Activated T-cell treated with anti-CD3 and anti-CD28 coated beads, Interleukin-2, amount 50 U/mL, for 24 hours (primary cell): ENCODE results near the gene OPN4.

Source experiments
- DNase-seq: peaks from one replicate; pipeline ENCODE4 v3.0.0-alpha.2; 2020
- H3K27ac Mint-ChIP-seq: 2 replicates; pipeline ENCODE4 v1.8.0; 2020; ENCODE audit warnings: mild to moderate bottlenecking, mixed read lengths
- H3K27me3 Mint-ChIP-seq: 2 replicates; pipeline ENCODE4 v1.8.0; 2020; ENCODE audit warnings: mixed read lengths
- H3K36me3 Mint-ChIP-seq: 2 replicates; pipeline ENCODE4 v1.8.0; 2020; ENCODE audit warnings: low read depth, mixed read lengths
- H3K4me1 Mint-ChIP-seq: 2 replicates; pipeline ENCODE4 v1.8.0; 2020; ENCODE audit warnings: low read depth, mixed read lengths
- H3K4me3 Mint-ChIP-seq: 2 replicates; pipeline ENCODE4 v1.8.0; 2020; ENCODE audit warnings: mild to moderate bottlenecking, moderate library complexity, mixed read lengths
- H3K9me3 Mint-ChIP-seq: 2 replicates; pipeline ENCODE4 v1.8.0; 2020; ENCODE audit warnings: mixed read lengths

OPN4 gene

GRCh38 chr10:86690231-86690630 is 35.9 kb downstream of the OPN4 start:
- no peaks in the 10 kb centered on the region for H3K27me3 Mint-ChIP-seq
- H3K9me3 Mint-ChIP-seq, result no peaks in the 10 kb centered on the region
- H3K27ac Mint-ChIP-seq, result no peak overlapping the region
- no peak for DNase-seq
- no peaks in the 10 kb centered on the region for H3K36me3 Mint-ChIP-seq
- H3K4me1 Mint-ChIP-seq, result peaks cover 4% of the 10 kb centered on the region
- H3K4me3 Mint-ChIP-seq, result no peak overlapping the region

DNA sequence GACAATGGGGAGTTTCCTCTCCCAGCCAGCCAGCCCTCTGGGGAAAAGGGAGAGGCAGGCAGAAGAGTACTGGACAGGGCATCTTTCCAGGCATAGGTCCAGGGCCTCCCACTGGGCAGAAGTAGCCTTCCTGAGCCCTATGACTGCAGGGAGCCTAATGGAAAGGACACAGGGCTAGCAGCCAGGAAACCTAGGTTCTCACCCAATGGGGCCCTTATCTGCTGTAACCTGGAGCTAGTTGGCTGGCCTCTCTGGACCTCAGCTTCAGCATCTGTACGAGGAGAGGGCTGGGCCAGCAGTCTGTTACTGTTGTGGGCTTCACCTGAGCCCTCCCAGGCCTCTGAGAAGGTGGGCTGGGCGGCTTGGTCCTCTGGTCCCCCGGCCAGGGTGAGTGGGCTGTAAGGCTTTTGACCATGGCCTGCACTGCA is 36.3 kb downstream of the OPN4 start:
- H3K36me3 Mint-ChIP-seq, result no peaks in the 10 kb centered on the region
- no peaks in the 10 kb centered on the region for H3K27me3 Mint-ChIP-seq
- no peak overlapping the region for H3K4me3 Mint-ChIP-seq
- DNase-seq, result no peak
- H3K27ac Mint-ChIP-seq, result no peak overlapping the region
- peaks cover 4% of the 10 kb centered on the region for H3K4me1 Mint-ChIP-seq
- H3K9me3 Mint-ChIP-seq, result no peaks in the 10 kb centered on the region

DNA sequence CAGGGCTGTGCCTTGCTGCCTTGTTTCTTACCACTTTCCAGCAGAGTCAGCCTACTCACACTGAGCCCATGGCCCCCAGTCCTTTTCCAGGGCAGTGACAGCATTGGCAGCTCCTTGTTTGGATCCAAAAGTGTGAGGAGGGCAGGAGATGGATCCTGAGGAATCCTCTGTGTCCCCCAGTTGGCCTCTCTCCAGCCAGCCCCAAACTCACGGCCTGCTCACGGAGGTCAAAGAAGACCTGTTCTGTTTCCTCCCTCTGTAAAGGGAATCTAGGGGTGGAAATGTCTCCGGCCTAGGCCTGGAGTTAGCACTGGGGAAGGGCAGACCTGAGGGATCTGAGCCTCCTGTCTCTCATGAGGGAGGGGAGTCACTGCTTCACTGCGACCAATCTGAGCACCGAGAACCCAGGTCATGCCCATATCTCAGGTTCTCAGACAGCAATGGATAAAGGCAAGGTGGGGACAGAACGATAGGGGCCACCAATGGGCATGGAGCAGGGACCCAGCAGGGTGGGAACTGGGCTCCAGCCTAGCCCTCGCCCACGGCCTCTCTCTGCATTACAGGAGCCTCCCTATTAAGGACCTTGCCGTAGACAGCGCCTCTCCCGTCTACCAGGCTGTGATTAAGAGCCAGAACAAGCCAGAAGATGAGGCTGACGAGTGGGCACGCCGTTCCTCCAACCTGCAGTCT is 37.1 kb downstream of the OPN4 start:
- H3K4me3 Mint-ChIP-seq, result no peak overlapping the region
- no peaks in the 10 kb centered on the region for H3K36me3 Mint-ChIP-seq
- H3K4me1 Mint-ChIP-seq, result peaks cover 4% of the 10 kb centered on the region
- no peak for DNase-seq
- no peaks in the 10 kb centered on the region for H3K27me3 Mint-ChIP-seq
- H3K27ac Mint-ChIP-seq, result no peak overlapping the region
- H3K9me3 Mint-ChIP-seq, result no peaks in the 10 kb centered on the region

GRCh38 chr10:86692023-86692514 is 37.7 kb downstream of the OPN4 start:
- Mint-ChIP-seq H3K36me3 (no peaks in the 10 kb centered on the region), H3K27ac (no peak overlapping the region), H3K27me3 (no peaks in the 10 kb centered on the region), H3K4me1 (peaks cover 4% of the 10 kb centered on the region), H3K4me3 (no peak overlapping the region), H3K9me3 (no peaks in the 10 kb centered on the region)
- DNase-seq, result no peak

GRCh38 chr10:86692664-86693063 is 38.3 kb downstream of the OPN4 start:
- Mint-ChIP-seq H3K27me3 (no peaks in the 10 kb centered on the region), H3K9me3 (no peaks in the 10 kb centered on the region), H3K27ac (no peak overlapping the region), H3K4me1 (peaks cover 4% of the 10 kb centered on the region), H3K4me3 (no peak overlapping the region), H3K36me3 (no peaks in the 10 kb centered on the region)
- DNase-seq, result no peak

DNA sequence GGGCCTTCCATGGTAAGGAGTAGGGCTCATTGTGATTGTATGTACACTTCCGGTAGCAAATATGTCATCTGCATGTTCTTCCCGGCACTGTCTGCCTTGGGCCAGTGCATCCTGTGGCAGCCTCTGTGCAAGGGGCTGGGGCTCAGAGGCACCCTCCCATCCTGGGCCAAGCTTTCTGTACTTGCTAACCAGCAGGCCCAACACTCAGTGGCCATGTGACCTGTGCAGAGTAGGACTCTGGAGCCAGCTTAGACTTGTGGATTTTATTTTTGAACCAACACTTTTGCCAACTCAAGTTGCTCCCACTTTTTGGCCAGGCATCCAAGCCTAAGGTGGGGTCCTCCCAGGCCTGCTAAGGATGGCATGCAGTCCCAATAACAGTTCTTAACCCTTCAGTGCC is 38.9 kb downstream of the OPN4 start:
- Mint-ChIP-seq H3K4me1 (peaks cover 4% of the 10 kb centered on the region), H3K27me3 (no peaks in the 10 kb centered on the region), H3K9me3 (no peaks in the 10 kb centered on the region), H3K27ac (no peak overlapping the region), H3K36me3 (no peaks in the 10 kb centered on the region), H3K4me3 (no peak overlapping the region)
- no peak for DNase-seq

DNA sequence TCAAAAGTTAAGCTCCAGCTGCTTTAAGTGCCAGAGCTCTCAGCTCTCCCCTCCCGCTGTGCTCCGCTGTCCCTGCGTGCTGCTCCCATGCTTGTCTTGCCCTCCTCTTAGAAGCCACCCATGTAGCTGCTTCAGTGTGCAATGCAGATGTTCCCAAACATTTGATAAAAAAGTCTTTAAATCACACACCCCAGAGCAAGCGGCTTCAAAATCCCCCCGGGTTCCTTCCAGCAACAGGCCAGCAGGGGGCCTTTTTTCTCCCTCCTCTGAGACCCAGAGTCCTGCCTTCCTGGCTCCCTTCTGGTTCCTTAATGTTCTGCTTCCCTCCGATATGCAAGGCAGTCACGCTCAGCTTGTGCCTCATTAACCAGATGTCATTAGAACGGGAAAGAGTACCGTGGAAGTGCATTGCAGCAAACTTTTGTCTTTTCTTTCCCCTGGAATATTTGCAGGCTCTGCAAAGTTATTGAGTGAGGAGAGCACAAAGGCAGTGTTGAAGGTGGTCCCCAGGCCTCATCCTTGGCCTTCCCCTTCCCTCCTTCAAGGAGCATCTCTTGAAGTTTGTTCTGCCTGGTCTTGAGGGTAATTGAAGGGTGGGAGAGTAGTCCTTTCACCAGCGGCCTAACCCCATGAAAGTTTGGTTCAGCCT is 39.5 kb downstream of the OPN4 start:
- peak; percentile 50 for DNase-seq
- H3K36me3 Mint-ChIP-seq, result no peaks in the 10 kb centered on the region
- no peak overlapping the region for H3K4me3 Mint-ChIP-seq
- H3K27ac Mint-ChIP-seq, result no peak overlapping the region
- no peaks in the 10 kb centered on the region for H3K4me1 Mint-ChIP-seq
- H3K27me3 Mint-ChIP-seq, result no peaks in the 10 kb centered on the region
- no peaks in the 10 kb centered on the region for H3K9me3 Mint-ChIP-seq

- Mint-ChIP-seq H3K9me3 (no peaks in the 10 kb centered on the region), H3K4me1 (no peaks in the 10 kb centered on the region), H3K27ac (no peak overlapping the region), H3K4me3 (no peak overlapping the region), H3K27me3 (no peaks in the 10 kb centered on the region), H3K36me3 (no peaks in the 10 kb centered on the region)
- DNase-seq, result no peak
Measured at GRCh38 chr10:86698207-86698940, 44.0 kb downstream of the OPN4 start.

DNA sequence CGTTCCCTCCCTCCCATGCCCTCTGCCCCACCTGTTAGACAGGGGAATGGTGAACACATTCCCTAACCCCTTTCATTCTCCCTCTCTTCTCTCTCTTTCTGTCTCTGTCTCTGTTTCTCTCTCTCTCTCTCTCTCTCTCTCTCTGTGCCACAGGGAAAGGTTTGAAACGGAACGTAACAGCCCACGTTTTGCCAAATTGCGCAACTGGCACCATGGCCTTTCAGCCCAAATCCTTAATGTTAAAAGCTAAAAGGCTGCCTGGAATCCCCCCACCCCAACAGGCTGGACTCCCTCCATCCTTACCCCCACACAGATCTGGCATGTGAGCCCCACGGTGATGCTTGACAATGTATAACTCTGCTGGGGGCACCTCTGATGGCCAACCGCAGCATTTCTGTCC is 44.8 kb downstream of the OPN4 start:
- Mint-ChIP-seq H3K36me3 (no peaks in the 10 kb centered on the region), H3K27ac (no peak overlapping the region), H3K9me3 (no peaks in the 10 kb centered on the region), H3K4me1 (no peaks in the 10 kb centered on the region), H3K4me3 (no peak overlapping the region), H3K27me3 (no peaks in the 10 kb centered on the region)
- no peak for DNase-seq

DNA sequence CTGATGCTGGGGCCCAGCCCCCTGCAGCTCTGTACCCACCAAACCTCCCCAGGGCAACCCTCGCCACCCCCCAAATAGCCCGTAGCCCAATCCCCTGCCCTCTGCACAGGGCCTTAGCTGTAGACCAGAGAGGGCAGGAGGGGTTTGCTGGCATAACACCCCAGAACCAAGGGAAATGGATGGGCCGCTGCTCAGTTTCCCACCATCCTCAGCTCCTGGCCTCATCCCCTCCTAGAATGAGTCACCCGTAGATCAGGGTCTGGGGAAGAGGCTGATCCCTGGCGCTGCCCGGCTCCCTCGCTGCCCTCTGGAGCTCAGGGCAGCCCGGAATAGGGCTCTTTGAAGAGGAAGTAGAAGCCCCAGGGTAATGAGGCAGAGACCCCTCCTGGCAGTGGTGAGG is 45.2 kb downstream of the OPN4 start:
- Mint-ChIP-seq H3K27ac (no peak overlapping the region), H3K4me3 (no peak overlapping the region), H3K27me3 (no peaks in the 10 kb centered on the region), H3K4me1 (no peaks in the 10 kb centered on the region), H3K36me3 (no peaks in the 10 kb centered on the region), H3K9me3 (no peaks in the 10 kb centered on the region)
- DNase-seq, result no peak

DNA sequence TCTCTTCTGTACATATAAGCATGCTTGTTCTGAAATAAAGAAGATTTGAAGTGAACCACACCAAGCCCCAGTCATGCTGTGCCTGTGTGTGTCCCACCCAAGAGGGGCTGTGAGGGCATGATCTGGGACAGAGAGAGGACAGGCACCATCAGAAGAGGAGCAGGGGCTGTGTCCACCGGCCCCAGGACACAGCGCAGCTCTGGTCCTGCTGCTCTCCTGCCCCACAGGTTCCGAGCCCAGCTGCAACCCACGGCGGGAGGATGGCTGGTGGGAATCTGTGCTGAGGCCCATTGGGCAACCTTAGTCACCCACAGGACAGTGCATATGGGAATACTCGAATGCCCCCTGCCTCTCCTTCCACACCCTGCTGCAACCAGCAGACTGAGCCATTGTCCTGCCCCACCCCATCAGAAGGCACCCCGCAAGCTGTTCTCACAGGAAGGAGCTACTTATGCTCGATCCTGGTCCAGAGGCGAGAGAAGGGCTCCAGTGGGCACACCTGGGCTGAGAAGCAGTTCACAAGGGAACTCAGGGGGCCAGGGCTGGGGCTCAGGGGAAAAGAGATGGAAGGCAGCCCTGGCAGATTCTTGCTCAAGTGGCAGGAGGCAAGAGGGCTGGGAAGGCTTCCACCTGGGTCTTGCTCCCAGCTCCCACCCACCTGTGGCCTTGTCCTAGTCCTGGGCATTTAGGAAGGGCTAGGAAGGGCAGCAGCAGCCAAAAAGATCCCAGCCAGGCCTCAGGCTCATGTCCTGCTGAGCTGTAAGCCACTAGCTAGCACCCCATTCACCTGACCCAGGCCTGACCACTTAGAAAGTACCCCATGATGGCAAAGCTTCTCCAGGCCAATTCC is 45.9 kb downstream of the OPN4 start:
- H3K4me1 Mint-ChIP-seq, result no peaks in the 10 kb centered on the region
- no peak for DNase-seq
- H3K27ac Mint-ChIP-seq, result no peak overlapping the region
- H3K27me3 Mint-ChIP-seq, result no peaks in the 10 kb centered on the region
- H3K4me3 Mint-ChIP-seq, result no peak overlapping the region
- H3K9me3 Mint-ChIP-seq, result no peaks in the 10 kb centered on the region
- no peaks in the 10 kb centered on the region for H3K36me3 Mint-ChIP-seq

- H3K36me3 Mint-ChIP-seq, result no peaks in the 10 kb centered on the region
- H3K27me3 Mint-ChIP-seq, result no peaks in the 10 kb centered on the region
- DNase-seq, result no peak
- no peaks in the 10 kb centered on the region for H3K4me1 Mint-ChIP-seq
- H3K9me3 Mint-ChIP-seq, result no peaks in the 10 kb centered on the region
- H3K27ac Mint-ChIP-seq, result no peak overlapping the region
- no peak overlapping the region for H3K4me3 Mint-ChIP-seq
Measured at GRCh38 chr10:86700851-86701617, 46.7 kb downstream of the OPN4 start.

- Mint-ChIP-seq H3K27me3 (no peaks in the 10 kb centered on the region), H3K36me3 (no peaks in the 10 kb centered on the region), H3K4me3 (no peak overlapping the region), H3K4me1 (no peaks in the 10 kb centered on the region), H3K9me3 (no peaks in the 10 kb centered on the region), H3K27ac (no peak overlapping the region)
- DNase-seq, result no peak
Measured at GRCh38 chr10:86703176-86703575, 48.8 kb downstream of the OPN4 start.

GRCh38 chr10:86705139-86705538 is 50.8 kb downstream of the OPN4 start:
- Mint-ChIP-seq H3K9me3 (no peaks in the 10 kb centered on the region), H3K36me3 (no peaks in the 10 kb centered on the region), H3K4me3 (no peak overlapping the region), H3K27ac (no peak overlapping the region), H3K4me1 (peaks cover 4% of the 10 kb centered on the region), H3K27me3 (no peaks in the 10 kb centered on the region)
- no peak for DNase-seq
